ENCODE measurements around the gene PPP1R10.

DNA sequence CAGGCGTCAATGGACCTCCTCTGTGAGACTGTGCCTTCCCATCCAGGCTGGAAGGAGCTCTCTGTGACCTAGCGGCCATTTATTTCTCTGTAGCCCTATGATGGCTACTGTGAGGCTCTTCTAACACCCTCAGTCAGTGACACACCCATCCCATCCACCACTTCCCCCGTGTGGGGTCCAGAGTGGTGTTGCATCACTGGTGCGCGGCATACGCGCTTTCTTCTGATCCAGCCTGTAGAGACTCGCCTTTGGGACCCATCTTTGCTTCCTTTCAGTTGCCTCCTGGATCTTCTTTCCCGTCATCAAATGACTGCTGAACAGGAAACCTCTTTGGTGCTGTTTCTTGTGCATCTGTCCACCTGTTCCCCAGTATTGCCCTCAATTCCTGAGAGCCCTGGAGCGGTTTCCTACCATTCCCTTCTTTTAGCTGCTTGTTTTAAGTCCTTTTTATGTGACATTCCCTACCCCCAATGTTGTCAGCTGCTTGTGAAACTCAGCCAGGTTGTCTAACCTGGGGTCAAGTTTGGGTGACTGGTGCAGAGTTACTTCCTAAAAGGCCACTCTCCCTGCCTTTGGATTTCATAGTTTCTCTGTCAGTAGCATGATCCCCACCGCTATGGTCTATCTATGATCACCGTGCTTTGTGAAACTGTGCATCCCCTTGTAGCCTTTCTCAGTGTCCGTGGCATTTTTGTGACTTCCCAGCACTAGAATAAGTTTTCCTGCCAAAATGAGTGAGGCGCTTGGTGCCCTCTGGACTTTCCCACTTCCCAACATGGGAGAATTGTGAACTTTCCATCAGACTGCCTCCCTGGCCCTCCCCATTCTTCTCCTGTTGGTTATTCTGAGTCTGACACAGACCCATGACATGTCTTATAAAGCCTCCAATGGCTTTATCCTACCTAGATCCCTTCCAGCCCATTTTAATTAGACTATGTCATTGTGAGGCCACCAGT lies 54.3 kb downstream of the PPP1R10 start:
- TF ChIP-seq CTCF (conservative IDR thresholded peaks at IDR 0.05; ENCODE audit: low read depth, low read length) = no peak
- TF ChIP-seq EZH2 (IDR thresholded peaks at IDR 0.05; ENCODE audit: low read length, unreplicated experiment) = no peak
- no peak for TF ChIP-seq EZH2phosphoT487 (IDR thresholded peaks at IDR 0.05; ENCODE audit: borderline replicate concordance, low read length)
